ENCODE measurements around the gene SARDH. TPM values are rescaled to one million over a fixed set of nuclear protein-coding genes. Genes with fewer than 3 reads are reported as not detected.

The SARDH gene
- total RNA-seq, 3 donors from 2014 or later, result 0.23 to 2.1 (median 0.46) TPM

- ATAC-seq (no peak), DNase-seq (peak in 2 of 3 donors; percentile 9 to 34)
- no peak for TF ChIP-seq CTCF (IDR thresholded peaks at IDR 0.05)
- Histone ChIP-seq H3K36me3 (ENCODE audit: low read depth) (no peaks in the 10 kb centered on the region), H3K9me3 (no peaks in the 10 kb centered on the region), H3K4me1 (ENCODE audit: low read depth) (no peaks in the 10 kb centered on the region), H3K4me3 (no peak overlapping the region)
- intact Hi-C loops (cut with DNase I, micrococcal nuclease), result no loop called here
These were observed 28.2 kb downstream of the SARDH start for GRCh38 chr9:133709691-133710571.

- intact Hi-C loops (cut with DNase I, micrococcal nuclease), result no loop called here
- DNase-seq, result peak in 2 of 3 donors; percentile 23 to 45
- peak; percentile 33 for ATAC-seq
- Histone ChIP-seq H3K36me3 (ENCODE audit: low read depth) (no peaks in the 10 kb centered on the region), H3K4me3 (no peak overlapping the region), H3K4me1 (ENCODE audit: low read depth) (no peaks in the 10 kb centered on the region), H3K9me3 (no peaks in the 10 kb centered on the region)
- TF ChIP-seq CTCF (IDR thresholded peaks at IDR 0.05), result no peak
These were observed 29.0 kb downstream of the SARDH start for GRCh38 chr9:133709015-133709611.

GRCh38 chr9:133708246-133709014, 29.7 kb downstream of the SARDH start:
- Histone ChIP-seq H3K4me1 (ENCODE audit: low read depth) (no peaks in the 10 kb centered on the region), H3K36me3 (ENCODE audit: low read depth) (no peaks in the 10 kb centered on the region), H3K4me3 (no peak overlapping the region), H3K9me3 (no peaks in the 10 kb centered on the region)
- ATAC-seq, result no peak
- intact Hi-C loops (cut with DNase I, micrococcal nuclease), result no loop called here
- no peak for TF ChIP-seq CTCF (IDR thresholded peaks at IDR 0.05)
- DNase-seq, result peak in 2 of 3 donors; percentile 11 to 30

- ATAC-seq (no peak), DNase-seq (peak in 2 of 3 donors; percentile 10 to 35)
- no peak for TF ChIP-seq CTCF (IDR thresholded peaks at IDR 0.05)
- intact Hi-C loops (cut with DNase I, micrococcal nuclease), result no loop called here
- Histone ChIP-seq H3K9me3 (no peaks in the 10 kb centered on the region), H3K4me3 (no peak overlapping the region), H3K36me3 (ENCODE audit: low read depth) (no peaks in the 10 kb centered on the region), H3K4me1 (ENCODE audit: low read depth) (no peaks in the 10 kb centered on the region)
These were observed 30.3 kb downstream of the SARDH start for GRCh38 chr9:133707763-133708245.

GRCh38 chr9:133707065-133707762, 30.9 kb downstream of the SARDH start:
- intact Hi-C loops (cut with DNase I, micrococcal nuclease), result no loop called here
- no peak for ATAC-seq
- H3K36me3 ChIP-seq (ENCODE audit: low read depth), result no peaks in the 10 kb centered on the region

More at GRCh38 chr9:133707065-133707762, 30.9 kb downstream of the SARDH start:
- DNase-seq, result peak in 2 of 3 donors; percentile 15 to 25
- Histone ChIP-seq H3K4me1 (ENCODE audit: low read depth) (no peaks in the 10 kb centered on the region), H3K4me3 (no peak overlapping the region), H3K9me3 (no peaks in the 10 kb centered on the region)
- TF ChIP-seq CTCF (IDR thresholded peaks at IDR 0.05), result no peak
